PC-3 (cell line): ENCODE data around the gene B3GNT8.

Source experiments
- CTCF ChIP-seq: fragments of 300-600 bp; sonication (generic); conservative IDR thresholded peaks from 2 replicates; pipeline ENCODE4 v1.5.1; 2017; ENCODE audit warnings: antibody characterized with exemption, low read depth, mild to moderate bottlenecking, low read length
- EZH2 ChIP-seq: fragments of 300-600 bp; sonication (generic); IDR thresholded peaks from one replicate; pipeline ENCODE4 v1.6.1; 2017; ENCODE audit warnings: antibody characterized with exemption, mild to moderate bottlenecking, low read length; ENCODE audit not compliant: unreplicated experiment
- EZH2phosphoT487 ChIP-seq: fragments of 300-600 bp; sonication (generic); IDR thresholded peaks from 2 replicates; pipeline ENCODE4 v1.6.1; 2018; ENCODE audit warnings: mild to moderate bottlenecking, antibody characterized with exemption, low read length, borderline replicate concordance

GRCh38 chr19:41398050-41398418, 29.1 kb downstream of the B3GNT8 start:
- TF ChIP-seq CTCF (no peak), EZH2 (no peak), EZH2phosphoT487 (no peak)
